Brain microvascular endothelial cell (primary cell): Measurements from ENCODE around the gene SLC7A11.
A peak's percentile ranks its signal among the peaks of the same experiment; 100 is the strongest.

Experiments
- DNase-seq: peaks from one replicate; pipeline ENCODE4 v3.0.0-alpha.2; 2020
- H3K27ac ChIP-seq: fragments of 250-450 bp; sonication (Bioruptor Pico); 2 replicates; pipeline ENCODE4 v1.5.1; 2020; ENCODE audit warnings: mild to moderate bottlenecking, moderate library complexity
- H3K27me3 ChIP-seq: fragments of 250-450 bp; sonication (Bioruptor Pico); replicated peaks from 2 replicates; pipeline ENCODE4 v1.5.1; 2020; ENCODE audit warnings: mild to moderate bottlenecking
- H3K36me3 ChIP-seq: fragments of 250-450 bp; sonication (Bioruptor Pico); replicated peaks from 2 replicates; pipeline ENCODE4 v1.5.1; 2020; ENCODE audit warnings: mild to moderate bottlenecking
- H3K4me3 ChIP-seq: 2 replicates; pipeline ENCODE4 v1.5.1; 2011; ENCODE audit warnings: low read depth, mild to moderate bottlenecking, control low read depth, low read length, moderate library complexity
- in situ Hi-C: cut with HindIII; loops from 2 replicates; pipeline ENCODE4 v1.10.0; 2017; ENCODE audit warnings: low sequenced_read_pairs, low pct_ligation_motif_present
- TF ChIP-seq, protein P1 (sequence below): IDR thresholded peaks from 2 replicates; pipeline ENCODE4 v1.5.1; 2011; ENCODE audit warnings: low read depth, mild to moderate bottlenecking, moderate library complexity, low read length, control low read depth, inconsistent platforms; ENCODE audit errors: missing control alignments

The SLC7A11 gene

DNA sequence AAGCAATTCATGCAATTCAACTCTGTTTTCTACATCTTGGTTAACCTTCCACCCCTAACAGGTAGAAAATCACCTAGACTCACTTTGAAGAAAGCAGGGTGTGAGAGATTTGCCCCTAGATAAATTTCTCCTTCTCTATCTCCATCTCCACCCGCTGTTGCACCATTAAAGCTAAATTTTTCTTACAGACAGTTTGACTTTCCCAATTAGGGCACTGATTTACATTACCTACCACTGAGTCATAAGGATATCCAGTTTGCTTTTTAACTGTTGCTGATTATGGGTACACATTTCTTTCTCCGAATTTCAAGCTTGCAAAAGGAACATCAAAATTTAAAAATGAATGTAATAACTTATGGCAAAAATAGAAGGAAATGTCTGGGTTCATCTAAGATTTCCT, 13.0 kb downstream of the SLC7A11 start:
- DNase-seq: no peak
- H3K27me3 ChIP-seq: no peaks in the 10 kb centered on the region
- H3K36me3 ChIP-seq: no peaks in the 10 kb centered on the region
- no peak overlapping the region for H3K4me3 ChIP-seq
- no peak overlapping the region for H3K27ac ChIP-seq
- in situ Hi-C loops: no loop called here
- TF ChIP-seq, protein P1, sequence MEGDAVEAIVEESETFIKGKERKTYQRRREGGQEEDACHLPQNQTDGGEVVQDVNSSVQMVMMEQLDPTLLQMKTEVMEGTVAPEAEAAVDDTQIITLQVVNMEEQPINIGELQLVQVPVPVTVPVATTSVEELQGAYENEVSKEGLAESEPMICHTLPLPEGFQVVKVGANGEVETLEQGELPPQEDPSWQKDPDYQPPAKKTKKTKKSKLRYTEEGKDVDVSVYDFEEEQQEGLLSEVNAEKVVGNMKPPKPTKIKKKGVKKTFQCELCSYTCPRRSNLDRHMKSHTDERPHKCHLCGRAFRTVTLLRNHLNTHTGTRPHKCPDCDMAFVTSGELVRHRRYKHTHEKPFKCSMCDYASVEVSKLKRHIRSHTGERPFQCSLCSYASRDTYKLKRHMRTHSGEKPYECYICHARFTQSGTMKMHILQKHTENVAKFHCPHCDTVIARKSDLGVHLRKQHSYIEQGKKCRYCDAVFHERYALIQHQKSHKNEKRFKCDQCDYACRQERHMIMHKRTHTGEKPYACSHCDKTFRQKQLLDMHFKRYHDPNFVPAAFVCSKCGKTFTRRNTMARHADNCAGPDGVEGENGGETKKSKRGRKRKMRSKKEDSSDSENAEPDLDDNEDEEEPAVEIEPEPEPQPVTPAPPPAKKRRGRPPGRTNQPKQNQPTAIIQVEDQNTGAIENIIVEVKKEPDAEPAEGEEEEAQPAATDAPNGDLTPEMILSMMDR: no peak

DNA sequence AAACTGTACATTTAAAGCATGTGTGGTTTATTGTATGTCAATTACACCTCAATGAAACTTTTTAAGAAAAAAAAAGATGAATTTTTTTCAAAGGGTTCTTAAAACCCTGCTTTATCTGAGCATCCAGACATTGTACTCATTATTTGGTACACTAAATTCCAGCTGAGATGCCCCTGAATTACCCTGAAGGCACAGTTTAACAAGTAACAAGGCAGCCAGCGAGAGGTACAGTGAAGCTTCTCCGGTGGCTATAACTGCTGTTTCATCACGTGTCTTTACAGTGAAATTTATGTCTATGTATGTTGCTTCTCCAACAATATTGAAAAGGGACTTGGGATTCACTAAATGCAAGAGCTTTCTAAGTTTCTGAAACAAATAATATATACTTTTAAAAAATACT, 15.8 kb downstream of the SLC7A11 start:
- no peak overlapping the region for H3K4me3 ChIP-seq
- DNase-seq: no peak
- H3K27me3 ChIP-seq: no peaks in the 10 kb centered on the region
- TF ChIP-seq, protein P1: no peak
- in situ Hi-C loops: no loop called here
- H3K36me3 ChIP-seq: no peaks in the 10 kb centered on the region
- no peak overlapping the region for H3K27ac ChIP-seq

DNA sequence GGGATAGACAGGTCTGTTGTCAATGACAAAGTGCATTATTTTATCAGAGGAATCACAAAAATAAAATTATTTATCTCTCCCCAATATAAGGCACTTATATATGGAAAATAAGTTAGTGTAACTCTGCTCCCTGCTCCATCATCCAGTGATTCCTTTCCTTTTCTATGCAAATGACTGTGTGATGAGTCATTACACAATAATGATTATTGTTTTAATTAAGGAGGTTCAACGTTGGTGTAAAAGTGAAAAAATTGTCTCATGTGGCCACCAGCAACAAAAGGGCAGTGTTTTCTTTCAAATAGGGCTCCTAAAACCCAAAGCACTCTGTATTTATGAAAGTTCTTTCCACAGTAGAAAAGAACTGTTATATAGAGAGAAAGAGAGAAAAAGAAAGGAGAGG, 16.7 kb downstream of the SLC7A11 start:
- TF ChIP-seq, protein P1: no peak
- no peak overlapping the region for H3K27ac ChIP-seq
- no peaks in the 10 kb centered on the region for H3K36me3 ChIP-seq
- H3K4me3 ChIP-seq: no peak overlapping the region
- in situ Hi-C loops: no loop called here
- DNase-seq: no peak
- H3K27me3 ChIP-seq: no peaks in the 10 kb centered on the region

DNA sequence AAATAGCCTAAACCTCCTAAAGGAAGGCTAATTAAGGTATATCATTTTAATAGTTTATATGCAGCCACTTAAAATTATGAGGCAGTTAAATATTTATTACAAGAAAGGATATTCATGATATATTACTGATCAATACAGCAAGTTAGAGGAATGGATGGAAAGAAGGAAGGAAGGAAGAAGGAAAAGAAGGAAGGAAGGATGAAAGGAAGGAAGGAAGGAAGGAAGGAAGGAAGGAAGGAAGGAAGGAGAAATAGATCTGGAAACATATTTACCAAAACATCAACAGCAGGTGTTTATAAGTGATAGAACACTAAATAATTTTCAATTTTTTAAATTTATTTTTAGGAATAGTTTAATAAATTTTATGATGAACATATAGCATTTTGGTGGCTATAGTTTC, 17.5 kb downstream of the SLC7A11 start:
- H3K27me3 ChIP-seq: no peaks in the 10 kb centered on the region
- no peak for DNase-seq
- no peak overlapping the region for H3K27ac ChIP-seq
- TF ChIP-seq, protein P1: no peak
- no peak overlapping the region for H3K4me3 ChIP-seq
- in situ Hi-C loops: no loop called here
- H3K36me3 ChIP-seq: no peaks in the 10 kb centered on the region

DNA sequence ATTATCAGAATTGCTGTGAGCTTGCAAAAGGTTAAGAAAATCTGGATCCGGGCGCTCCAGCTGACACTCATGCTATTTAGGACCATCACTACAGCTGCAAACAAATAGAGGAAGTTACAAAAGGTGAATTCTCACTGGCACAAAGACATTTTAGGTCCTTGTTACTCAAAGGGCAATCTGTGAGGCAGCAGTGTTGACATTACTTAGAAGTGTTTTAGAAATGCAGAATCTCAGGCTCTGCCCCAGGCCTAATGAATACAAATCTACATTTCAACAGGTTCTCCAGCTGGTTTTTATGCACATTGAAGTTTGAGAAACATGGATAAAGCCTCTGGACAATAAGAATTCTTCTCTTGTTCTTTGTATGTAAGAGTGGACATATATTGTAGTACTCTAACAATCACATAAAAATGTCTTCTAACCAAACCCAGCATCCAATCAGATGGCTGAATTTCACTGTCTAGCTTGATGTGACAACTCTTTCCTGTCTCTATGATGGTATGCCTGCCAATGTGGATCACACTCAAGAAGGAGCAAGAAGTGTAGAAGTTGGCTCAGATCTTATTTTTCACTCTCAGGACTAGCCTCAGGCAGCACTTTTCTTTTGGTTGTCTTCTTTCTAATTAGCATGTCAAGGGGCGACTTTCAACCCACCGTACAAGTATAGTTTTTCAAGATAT, 18.8 kb downstream of the SLC7A11 start:
- Histone ChIP-seq H3K27me3 (no peaks in the 10 kb centered on the region), H3K27ac (no peak overlapping the region), H3K36me3 (no peaks in the 10 kb centered on the region), H3K4me3 (no peak overlapping the region)
- no peak for DNase-seq
- in situ Hi-C loops: no loop called here
- TF ChIP-seq, protein P1: no peak

DNA sequence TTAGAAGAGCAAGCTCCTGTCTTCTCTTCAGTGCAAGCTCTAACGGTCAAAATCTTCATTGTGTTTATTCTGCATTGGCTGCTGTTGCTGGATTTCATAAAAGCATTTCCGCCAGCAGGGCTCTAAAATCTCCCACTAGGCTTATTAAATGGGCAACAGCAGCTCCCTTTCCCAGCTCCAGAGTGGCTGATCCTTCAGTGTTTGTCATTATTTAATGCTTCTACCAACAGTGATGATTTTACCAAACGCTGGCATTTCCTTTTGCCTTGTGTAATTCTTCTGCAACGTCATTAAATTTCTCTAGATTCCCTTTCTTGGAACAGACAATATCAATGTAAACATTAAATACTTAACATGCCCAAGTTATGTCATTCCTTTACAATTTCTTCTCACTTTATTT, 20.1 kb downstream of the SLC7A11 start:
- Histone ChIP-seq H3K27ac (peak overlapping the region; percentile 60), H3K36me3 (no peaks in the 10 kb centered on the region), H3K4me3 (no peak overlapping the region), H3K27me3 (no peaks in the 10 kb centered on the region)
- DNase-seq: peak; percentile 66
- TF ChIP-seq, protein P1: peak; percentile 30
- in situ Hi-C loops: no loop called here
